Heart left ventricle (tissue), 16 donors: ENCODE measurements around the gene BNIP3. TPM values are rescaled to one million over a fixed set of nuclear protein-coding genes. Genes with fewer than 3 reads are reported as not detected.
"Not testable (repeated sequence)": the region's sequence is repeated elsewhere in the genome, so short reads cannot be mapped to it uniquely, and the experiment has no call there.

Source experiments
- ATAC-seq, 4 donors: fragments of 200-7000 bp; cut with Tn5 transposase; one replicate each; pipeline ENCODE4 v1.9.1; 2020 to 2022; ENCODE audit warnings: moderate library complexity in 4 of 4, mild to moderate bottlenecking in 3 of 4, moderate number of reproducible peaks in 1 of 4
- DNase-seq, 5 donors: peaks; one replicate each; pipeline ENCODE4 v3.0.0-alpha.2; 2020
- H3K27ac ChIP-seq, 12 donors: fragments of 200-600 bp; sonication (generic) in 4 of 12; one replicate each; pipeline versions ENCODE4 v1.5.0 to v1.8.0; 2016 to 2022; ENCODE audit warnings: mild to moderate bottlenecking in 2 of 12
- H3K27me3 ChIP-seq, 9 donors: fragments of 200-600 bp; sonication (generic) in 2 of 9; one replicate each; pipeline versions ENCODE4 v1.5.1 to v1.8.0; 2016 to 2022; ENCODE audit warnings: mild to moderate bottlenecking in 3 of 9
- H3K36me3 ChIP-seq, 9 donors: fragments of 200-600 bp; sonication (generic) in 2 of 9; one replicate each; pipeline versions ENCODE4 v1.5.0 to v1.8.0; 2018 to 2022; ENCODE audit warnings: mild to moderate bottlenecking in 2 of 9
- H3K4me1 ChIP-seq, 12 donors: fragments of 200-600 bp; sonication (generic) in 4 of 12; one replicate each; pipeline versions ENCODE4 v1.5.0 to v1.8.0; 2016 to 2022; ENCODE audit warnings: mild to moderate bottlenecking in 3 of 12
- H3K4me3 ChIP-seq, 12 donors: fragments of 200-600 bp; sonication (generic) in 4 of 12; one replicate each; pipeline versions ENCODE4 v1.5.0 to v1.8.0; 2017 to 2022; ENCODE audit warnings: mild to moderate bottlenecking in 9 of 12, moderate library complexity in 4 of 12
- H3K9me3 ChIP-seq, 12 donors: fragments of 200-600 bp; sonication (generic) in 4 of 12; one replicate each; pipeline versions ENCODE4 v1.5.0 to v1.8.0; 2016 to 2022; ENCODE audit warnings: mild to moderate bottlenecking in 1 of 12
- POLR2A ChIP-seq, 2 donors: fragments of 450-650 bp; IDR thresholded peaks; one replicate each; pipeline ENCODE4 v1.6.1; 2017; ENCODE audit warnings: antibody characterized with exemption in 2 of 2, mild to moderate bottlenecking in 2 of 2, moderate library complexity in 2 of 2
- WGBS, 4 donors: extraction: QIAGEN DNeasy Blood & Tissue Kit in 2 of 4; methylation state at CpG; one replicate each; pipeline versions ENCODE4 v1.1.5 to v1.1.7; 2013 to 2018; 5-methylcytosine and 5-hydroxymethylcytosine counted together
- intact Hi-C, 10 donors: fragments of 100-400 bp; cut with DNase I; formaldehyde crosslinking; loops; one replicate each; pipeline versions ENCODE4 v1.11.1 to v1.14.2; 2022
- polyA plus RNA-seq, 2 donors: library from polyadenylated mRNA; stranded (reverse); fragments of 200-250 nt; gene quantifications; one replicate each; pipeline ENCODE4 v1.2.3, GENCODE V29; 2013
- total RNA-seq, 9 donors: library from RNA; depleted of rRNA in 2 of 9; stranded (reverse); fragments of >200 nt in 2 of 9; fragmentation: NEBNext Ultra II Directional in 3 of 9; extraction: Animal tissue kit (Norgen Biotek cat#: 25700) in 3 of 9; gene quantifications; one replicate each; pipeline versions ENCODE4 v1.1.0 to v1.2.4, GENCODE V29; 2016 to 2023
- TF ChIP-seq, protein P1 (sequence below), 12 donors: fragments of 200-600 bp; sonication (generic) in 4 of 12; IDR thresholded peaks; one replicate each; pipeline versions ENCODE4 v1.5.0 to v1.8.0; 2018 to 2022; ENCODE audit warnings: antibody characterized with exemption in 12 of 12, mild to moderate bottlenecking in 5 of 12
- donor health status: ischemic (EF 13 %, LVEDD 7.1; RV severe dilation, severe dysfunction).
- donor health status: healthy with polysubstance abuse.
- donor health status: DM: no; HTN: yes; CAD: no.
- donor health status: DM: no; HTN: no; CAD: no.
- donor health status: ischemic (EF 25% LVEDD 6.9; RV normal size, moderate dysfunction).
- donor health status: ischemic (EF 25% LVEDD 5.7; RV mildly dilated, moderate dysfunction).
- donor health status: healthy.
- donor health status: DM: yes; HTN: yes; CAD: no.
- donor health status: ischemic (EF 35%, LVEDD 5.7; RV mildly dilated, moderate dysfunction).
- donor health status: nonischemic (EF 11% LVEDD 7.7; RV severe dilation, severe dysfunction).
- donor health status: DM: yes; HTN: yes; CAD: no.
- donor health status: PGD.
- donor health status: ischemic (EF 29% LVEDD 5.4; RV normal size, mild dysfunction).
- donor health status: nonischemic (EF 23%, LVEDD 6.1; RV moderate dilation, normal function).

Gene BNIP3
- total and polyA plus RNA-seq, 11 donors = 48.1 to 711 (median 123) TPM

DNA sequence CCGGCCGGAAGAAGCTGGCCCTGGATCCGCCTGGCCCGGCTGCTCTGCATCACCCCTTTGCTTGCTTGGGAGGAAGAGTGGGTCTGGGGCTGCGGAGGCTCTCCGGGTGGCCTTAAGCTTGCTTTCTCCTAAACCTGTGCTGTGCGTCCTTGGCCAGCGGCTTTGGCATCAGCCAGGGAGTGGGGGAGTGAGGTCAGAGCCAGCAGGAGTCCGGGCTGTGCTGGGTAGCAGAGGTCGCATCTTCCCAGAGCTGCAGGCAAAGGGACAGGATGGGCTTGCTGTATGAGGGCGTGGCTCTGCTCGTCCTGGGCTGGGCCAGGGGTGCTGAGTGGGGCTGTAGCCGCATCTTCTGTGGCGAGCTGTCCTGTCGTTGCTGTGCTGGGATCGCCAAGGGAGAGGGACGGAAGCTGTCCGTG is 21.1 kb downstream of the BNIP3 start:
- ATAC-seq (peak in 2 of 4 donors; percentile 10 to 21), DNase-seq (no peak)
- H3K4me3 ChIP-seq = no peak overlapping the region
- intact Hi-C loops = no loop called here
- no peak overlapping the region for H3K27ac ChIP-seq
- no peaks in the 10 kb centered on the region for H3K4me1 ChIP-seq
- peaks cover 0 to 40% (median 25%) of the 10 kb centered on the region in 9 donors for H3K36me3 ChIP-seq
- H3K27me3 ChIP-seq = no peaks in the 10 kb centered on the region
- 86 to 91% (median 89%) methylated on average over 13 to 18 of the region's 18 CpGs for WGBS, 4 donors
- no peak for TF ChIP-seq POLR2A (IDR thresholded peaks at IDR 0.05)
- TF ChIP-seq, protein P1, sequence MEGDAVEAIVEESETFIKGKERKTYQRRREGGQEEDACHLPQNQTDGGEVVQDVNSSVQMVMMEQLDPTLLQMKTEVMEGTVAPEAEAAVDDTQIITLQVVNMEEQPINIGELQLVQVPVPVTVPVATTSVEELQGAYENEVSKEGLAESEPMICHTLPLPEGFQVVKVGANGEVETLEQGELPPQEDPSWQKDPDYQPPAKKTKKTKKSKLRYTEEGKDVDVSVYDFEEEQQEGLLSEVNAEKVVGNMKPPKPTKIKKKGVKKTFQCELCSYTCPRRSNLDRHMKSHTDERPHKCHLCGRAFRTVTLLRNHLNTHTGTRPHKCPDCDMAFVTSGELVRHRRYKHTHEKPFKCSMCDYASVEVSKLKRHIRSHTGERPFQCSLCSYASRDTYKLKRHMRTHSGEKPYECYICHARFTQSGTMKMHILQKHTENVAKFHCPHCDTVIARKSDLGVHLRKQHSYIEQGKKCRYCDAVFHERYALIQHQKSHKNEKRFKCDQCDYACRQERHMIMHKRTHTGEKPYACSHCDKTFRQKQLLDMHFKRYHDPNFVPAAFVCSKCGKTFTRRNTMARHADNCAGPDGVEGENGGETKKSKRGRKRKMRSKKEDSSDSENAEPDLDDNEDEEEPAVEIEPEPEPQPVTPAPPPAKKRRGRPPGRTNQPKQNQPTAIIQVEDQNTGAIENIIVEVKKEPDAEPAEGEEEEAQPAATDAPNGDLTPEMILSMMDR (IDR thresholded peaks at IDR 0.05) = no peak
- no peaks in the 10 kb centered on the region for H3K9me3 ChIP-seq

DNA sequence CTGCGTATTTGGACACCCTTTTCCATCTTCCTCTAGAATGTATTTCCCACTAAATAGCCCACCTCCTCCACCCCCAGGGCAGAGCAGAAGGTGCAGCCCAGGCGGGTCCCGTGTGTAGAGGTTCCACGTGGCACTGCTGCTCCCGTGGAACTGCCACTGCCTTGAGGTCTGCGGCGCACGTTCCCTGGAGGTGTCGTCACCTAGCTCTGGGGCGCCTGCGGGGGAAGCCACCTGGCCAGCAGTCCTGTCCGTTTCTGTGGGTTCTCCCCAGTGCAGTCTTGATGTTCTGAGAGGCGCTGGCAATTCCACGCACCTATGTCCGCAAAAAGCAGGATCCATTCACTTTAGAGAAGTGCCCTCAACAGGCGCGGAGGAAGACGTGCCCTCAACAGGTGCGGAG is 21.9 kb downstream of the BNIP3 start:
- no peak for ATAC-seq
- no peaks in the 10 kb centered on the region for H3K27me3 ChIP-seq
- H3K36me3 ChIP-seq = peaks cover 0 to 39% (median 33%) of the 10 kb centered on the region in 9 donors
- TF ChIP-seq, protein P1 (IDR thresholded peaks at IDR 0.05) = no peak
- no peak for TF ChIP-seq POLR2A (IDR thresholded peaks at IDR 0.05)
- no peak for DNase-seq
- WGBS, 4 donors = 87 to 93% (median 90%) methylated on average over 15 to 19 of the region's 19 CpGs
- H3K4me3 ChIP-seq = no peak overlapping the region
- intact Hi-C loops = no loop called here
- H3K4me1 ChIP-seq = no peaks in the 10 kb centered on the region
- H3K27ac ChIP-seq = no peak overlapping the region
- H3K9me3 ChIP-seq = no peaks in the 10 kb centered on the region

DNA sequence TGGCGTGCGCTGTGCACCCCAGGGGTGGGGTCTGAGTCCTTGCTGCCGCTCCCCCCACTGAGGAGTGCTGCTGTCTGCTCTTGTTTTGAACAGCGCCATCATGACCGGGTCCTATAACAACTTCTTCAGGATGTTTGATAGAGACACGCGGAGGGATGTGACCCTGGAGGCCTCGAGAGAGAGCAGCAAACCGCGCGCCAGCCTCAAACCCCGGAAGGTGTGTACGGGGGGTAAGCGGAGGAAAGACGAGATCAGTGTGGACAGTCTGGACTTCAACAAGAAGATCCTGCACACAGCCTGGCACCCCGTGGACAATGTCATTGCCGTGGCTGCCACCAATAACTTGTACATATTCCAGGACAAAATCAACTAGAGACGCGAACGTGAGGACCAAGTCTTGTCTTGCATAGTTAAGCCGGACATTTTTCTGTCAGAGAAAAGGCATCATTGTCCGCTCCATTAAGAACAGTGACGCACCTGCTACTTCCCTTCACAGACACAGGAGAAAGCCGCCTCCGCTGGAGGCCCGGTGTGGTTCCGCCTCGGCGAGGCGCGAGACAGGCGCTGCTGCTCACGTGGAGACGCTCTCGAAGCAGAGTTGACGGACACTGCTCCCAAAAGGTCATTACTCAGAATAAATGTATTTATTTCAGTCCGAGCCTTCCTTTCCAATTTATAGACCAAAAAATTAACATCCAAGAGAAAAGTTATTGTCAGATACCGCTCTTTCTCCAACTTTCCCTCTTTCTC is 26.0 kb downstream of the BNIP3 start:
- ATAC-seq (peak in 1 of 4 donors; percentile 16), DNase-seq (no peak)
- Histone ChIP-seq H3K27me3 (no peaks in the 10 kb centered on the region), H3K4me3 (no peak overlapping the region), H3K27ac (no peak overlapping the region), H3K9me3 (no peaks in the 10 kb centered on the region), H3K36me3 (peaks cover 0 to 59% (median 52%) of the 10 kb centered on the region in 9 donors), H3K4me1 (no peaks in the 10 kb centered on the region)
- intact Hi-C loops = no loop called here
- 96 to 97% (median 96%) methylated on average over 38 of the region's 38 CpGs for WGBS, 4 donors
- TF ChIP-seq POLR2A (IDR thresholded peaks at IDR 0.05) = no peak
- TF ChIP-seq, protein P1 (IDR thresholded peaks at IDR 0.05) = no peak

DNA sequence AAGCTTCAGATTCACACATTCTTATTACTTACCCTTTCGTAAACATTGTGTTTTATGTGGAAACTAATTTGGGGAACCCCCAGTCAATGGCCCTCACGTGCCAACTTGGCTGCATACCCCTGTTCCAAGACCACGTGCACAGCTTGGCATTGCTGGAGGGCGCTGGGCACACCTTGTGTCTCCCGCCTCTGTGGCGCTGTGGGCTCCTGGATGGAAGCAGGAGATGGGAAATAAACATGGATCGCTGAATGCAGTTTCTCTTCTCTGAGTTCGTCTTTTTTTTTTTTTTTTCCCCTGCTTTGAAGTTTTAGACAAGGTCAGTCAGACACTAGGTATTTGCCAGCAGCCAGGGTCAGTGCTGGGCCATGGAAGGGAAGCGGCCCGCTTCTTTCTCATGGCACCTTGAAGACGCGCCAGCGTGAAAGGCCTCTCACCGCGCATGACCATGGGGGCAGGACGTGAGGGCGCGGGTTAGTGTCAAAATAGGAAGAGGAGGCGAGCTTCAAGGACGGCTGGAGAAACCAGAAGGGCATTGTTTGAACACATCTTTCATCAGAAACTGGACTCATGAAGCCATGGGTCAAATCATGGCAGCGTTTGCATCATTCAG is 27.3 kb downstream of the BNIP3 start:
- Histone ChIP-seq H3K27ac (no peak overlapping the region), H3K36me3 (peaks cover 0 to 59% (median 55%) of the 10 kb centered on the region in 9 donors), H3K4me1 (no peaks in the 10 kb centered on the region), H3K27me3 (no peaks in the 10 kb centered on the region), H3K4me3 (no peak overlapping the region), H3K9me3 (no peaks in the 10 kb centered on the region)
- peak in 1 of 4 donors; percentile 36 for ATAC-seq
- no peak for DNase-seq
- TF ChIP-seq, protein P1 (IDR thresholded peaks at IDR 0.05) = no peak
- no peak for TF ChIP-seq POLR2A (IDR thresholded peaks at IDR 0.05)
- 88 to 94% (median 91%) methylated on average over 21 of the region's 21 CpGs for WGBS, 4 donors
- intact Hi-C loops = no loop called here

DNA sequence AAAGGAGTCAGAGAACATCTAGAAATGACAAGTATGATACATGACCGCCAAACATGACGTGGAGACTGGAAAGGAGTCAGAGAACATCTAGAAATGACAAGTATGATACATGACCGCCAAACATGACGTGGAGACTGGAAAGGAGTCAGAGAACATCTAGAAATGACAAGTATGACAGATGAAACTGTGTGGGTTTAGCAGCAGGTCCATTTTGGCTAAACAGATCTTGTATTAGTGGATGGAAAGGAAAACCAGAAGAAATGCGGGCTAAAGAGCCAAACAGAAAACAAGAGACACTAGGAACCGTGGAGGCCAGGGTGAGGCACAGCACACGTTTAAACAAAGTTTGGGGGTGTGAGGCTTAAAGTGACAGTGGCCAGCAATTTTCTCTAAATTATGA is 31.8 kb downstream of the BNIP3 start:
- H3K27me3 ChIP-seq, intact Hi-C loops, H3K9me3 ChIP-seq, DNase-seq, H3K4me1 ChIP-seq, H3K4me3 ChIP-seq, ATAC-seq, H3K27ac ChIP-seq: not testable (repeated sequence)
- peaks cover 0 to 81% (median 77%) of the 10 kb centered on the region in 9 donors for H3K36me3 ChIP-seq
- whole genome bisulfite sequencing, 4 donors = 79 to 85% (median 83%) methylated on average over 5 to 6 of the region's 7 CpGs
